HEK293 (cell line): Measurements from ENCODE around the gene DHX16.

Experiments
- FEZF1 ChIP-seq: fragments of 450-650 bp; formaldehyde crosslinking; IDR thresholded peaks from 2 replicates; pipeline ENCODE4 v1.5.1; 2016; ENCODE audit warnings: missing biosample characterization, missing genetic modification characterization
- KLF16 ChIP-seq: fragments of 450-650 bp; formaldehyde crosslinking; IDR thresholded peaks from 2 replicates; pipeline ENCODE4 v1.5.1; 2017; ENCODE audit warnings: missing biosample characterization, missing genetic modification characterization
- PATZ1 ChIP-seq: fragments of 450-650 bp; formaldehyde crosslinking; IDR thresholded peaks from 2 replicates; pipeline ENCODE4 v1.5.1; 2016; ENCODE audit warnings: missing biosample characterization, missing genetic modification characterization
- REST ChIP-seq: fragments of 450-650 bp; formaldehyde crosslinking; IDR thresholded peaks from 2 replicates; pipeline ENCODE4 v1.5.1; 2016; ENCODE audit warnings: missing biosample characterization, missing genetic modification characterization
- SCRT1 ChIP-seq: fragments of 450-650 bp; formaldehyde crosslinking; IDR thresholded peaks from 2 replicates; pipeline ENCODE4 v1.5.1; 2016; ENCODE audit warnings: missing biosample characterization, missing genetic modification characterization, borderline replicate concordance
- SP2 ChIP-seq: fragments of 450-650 bp; formaldehyde crosslinking; IDR thresholded peaks from 2 replicates; pipeline ENCODE4 v1.5.1; 2016; ENCODE audit warnings: missing biosample characterization, missing genetic modification characterization
- SP7 ChIP-seq: fragments of 450-650 bp; formaldehyde crosslinking; IDR thresholded peaks from 2 replicates; pipeline ENCODE4 v1.5.1; 2016; ENCODE audit warnings: missing biosample characterization, missing genetic modification characterization
- ZBTB21 ChIP-seq: fragments of 450-650 bp; formaldehyde crosslinking; IDR thresholded peaks from 2 replicates; pipeline ENCODE4 v1.5.1; 2017; ENCODE audit warnings: missing biosample characterization, missing genetic modification characterization
- ZBTB44 ChIP-seq: fragments of 450-650 bp; IDR thresholded peaks from 2 replicates; pipeline ENCODE4 v1.5.1; 2018; ENCODE audit warnings: missing biosample characterization, mild to moderate bottlenecking, missing genetic modification characterization
- ZIC2 ChIP-seq: fragments of 450-650 bp; formaldehyde crosslinking; IDR thresholded peaks from 2 replicates; pipeline ENCODE4 v1.5.1; 2016; ENCODE audit warnings: missing biosample characterization, missing genetic modification characterization
- ZNF112 ChIP-seq: fragments of 450-650 bp; formaldehyde crosslinking; IDR thresholded peaks from 2 replicates; pipeline ENCODE4 v1.5.0; 2017; ENCODE audit warnings: missing biosample characterization, missing genetic modification characterization
- ZNF157 ChIP-seq: fragments of 450-650 bp; formaldehyde crosslinking; IDR thresholded peaks from 2 replicates; pipeline ENCODE4 v1.5.1; 2016; ENCODE audit warnings: missing biosample characterization, missing genetic modification characterization
- ZNF23 ChIP-seq: fragments of 450-650 bp; formaldehyde crosslinking; IDR thresholded peaks from 2 replicates; pipeline ENCODE4 v1.5.1; 2016; ENCODE audit warnings: missing biosample characterization, missing genetic modification characterization, borderline replicate concordance
- ZNF274 ChIP-seq, 2 experiments: fragments of 200-500 bp in 1 of 2; fragments of 450-650 bp in 1 of 2; sonication (Bioruptor generic) in 1 of 2; formaldehyde crosslinking in 1 of 2; IDR thresholded peaks; 2 replicates each; pipeline versions ENCODE4 v1.5.1 to v1.6.1; 2014 to 2016; ENCODE audit warnings: borderline replicate concordance in 1 of 2, inconsistent platforms in 1 of 2, low read length in 1 of 2, missing biosample characterization in 1 of 2, missing genetic modification characterization in 1 of 2
- ZNF37A ChIP-seq: fragments of 450-650 bp; IDR thresholded peaks from 2 replicates; pipeline ENCODE4 v1.5.1; 2018; ENCODE audit warnings: missing biosample characterization, missing genetic modification characterization
- ZNF426 ChIP-seq: fragments of 450-650 bp; formaldehyde crosslinking; IDR thresholded peaks from 2 replicates; pipeline ENCODE4 v1.5.1; 2017; ENCODE audit warnings: missing biosample characterization, missing genetic modification characterization, mild to moderate bottlenecking, inconsistent platforms, moderate library complexity
- ZNF433 ChIP-seq: fragments of 450-650 bp; formaldehyde crosslinking; IDR thresholded peaks from 2 replicates; pipeline ENCODE4 v1.5.1; 2016; ENCODE audit warnings: missing biosample characterization, missing genetic modification characterization, low read depth
- ZNF555 ChIP-seq: fragments of 450-650 bp; formaldehyde crosslinking; conservative IDR thresholded peaks from 2 replicates; pipeline ENCODE4 v1.5.1; 2017; ENCODE audit warnings: missing biosample characterization, mild to moderate bottlenecking, missing genetic modification characterization, inconsistent platforms
- ZNF596 ChIP-seq: fragments of 450-650 bp; IDR thresholded peaks from 2 replicates; pipeline ENCODE4 v1.5.0; 2018; ENCODE audit warnings: missing biosample characterization, mild to moderate bottlenecking, missing genetic modification characterization, moderate library complexity
- ZNF623 ChIP-seq: fragments of 450-650 bp; formaldehyde crosslinking; IDR thresholded peaks from 2 replicates; pipeline ENCODE4 v1.5.1; 2016; ENCODE audit warnings: missing biosample characterization, missing genetic modification characterization
- ZNF660 ChIP-seq: fragments of 450-650 bp; IDR thresholded peaks from 2 replicates; pipeline ENCODE4 v1.5.1; 2018; ENCODE audit warnings: missing biosample characterization, mild to moderate bottlenecking, missing genetic modification characterization
- ZNF664 ChIP-seq: fragments of 450-650 bp; formaldehyde crosslinking; IDR thresholded peaks from 2 replicates; pipeline ENCODE4 v1.5.1; 2016; ENCODE audit warnings: missing biosample characterization, missing genetic modification characterization
- ZNF768 ChIP-seq: fragments of 450-650 bp; formaldehyde crosslinking; IDR thresholded peaks from 2 replicates; pipeline ENCODE4 v1.5.1; 2018; ENCODE audit warnings: missing biosample characterization, mild to moderate bottlenecking, missing genetic modification characterization
- ZNF785 ChIP-seq: fragments of 450-650 bp; formaldehyde crosslinking; IDR thresholded peaks from 2 replicates; pipeline ENCODE4 v1.5.1; 2016; ENCODE audit warnings: missing biosample characterization, missing genetic modification characterization
- ZNF791 ChIP-seq: fragments of 450-650 bp; formaldehyde crosslinking; IDR thresholded peaks from 2 replicates; pipeline ENCODE4 v1.5.1; 2016; ENCODE audit warnings: missing biosample characterization, missing genetic modification characterization
- ZSCAN18 ChIP-seq: fragments of 450-650 bp; formaldehyde crosslinking; IDR thresholded peaks from 2 replicates; pipeline ENCODE4 v1.5.1; 2016; ENCODE audit warnings: missing biosample characterization, missing genetic modification characterization
- TF ChIP-seq, protein P1 (sequence below): fragments of 450-650 bp; formaldehyde crosslinking; IDR thresholded peaks from 2 replicates; pipeline ENCODE4 v1.5.1; 2016; ENCODE audit warnings: missing biosample characterization, missing genetic modification characterization
- TF ChIP-seq, protein P2 (sequence below): fragments of 450-650 bp; formaldehyde crosslinking; IDR thresholded peaks from 2 replicates; pipeline ENCODE4 v1.5.1; 2017; ENCODE audit warnings: missing biosample characterization, mild to moderate bottlenecking, missing genetic modification characterization, moderate library complexity

The DHX16 gene

GRCh38 chr6:30682143-30683117, 9.6 kb upstream of the DHX16 start (continued):
- TF ChIP-seq SCRT1 (tag by site-specific recombination) (no peak), ZNF791 (tag by site-specific recombination) (no peak), ZNF433 (tag by site-specific recombination) (no peak), ZBTB44 (tag by site-specific recombination) (peak; percentile 53; the same call in 1 of the 2 replicates), ZNF112 (tag by site-specific recombination) (no peak), SP7 (tag by site-specific recombination) (peak; percentile 47; the same call in 1 of the 2 replicates), ZNF37A (tag by site-specific recombination) (no peak), ZNF555 (no peak), PATZ1 (peak; percentile 63), ZNF596 (tag by site-specific recombination) (no peak), ZNF785 (tag by site-specific recombination) (no peak), ZSCAN18 (tag by site-specific recombination) (no peak), ZNF157 (tag by site-specific recombination) (no peak), ZNF660 (tag by site-specific recombination) (no peak), ZIC2 (peak; percentile 80), ZNF23 (tag by site-specific recombination) (no peak), REST (tag by site-specific recombination) (no peak), ZNF274 (IDR thresholded peaks at IDR 0.05; ENCODE audit: low read length) (no peak), ZNF274 (tag by site-specific recombination; IDR thresholded peaks at IDR 0.05; ENCODE audit: borderline replicate concordance) (no peak), ZNF623 (tag by site-specific recombination) (no peak), ZNF664 (tag by site-specific recombination) (no peak), ZBTB21 (tag by site-specific recombination) (no peak), KLF16 (tag by site-specific recombination) (no peak), ZNF426 (tag by site-specific recombination) (no peak), ZNF768 (tag by site-specific recombination) (no peak), SP2 (tag by site-specific recombination) (peak; percentile 33), FEZF1 (tag by site-specific recombination) (no peak)
- TF ChIP-seq, protein P1, sequence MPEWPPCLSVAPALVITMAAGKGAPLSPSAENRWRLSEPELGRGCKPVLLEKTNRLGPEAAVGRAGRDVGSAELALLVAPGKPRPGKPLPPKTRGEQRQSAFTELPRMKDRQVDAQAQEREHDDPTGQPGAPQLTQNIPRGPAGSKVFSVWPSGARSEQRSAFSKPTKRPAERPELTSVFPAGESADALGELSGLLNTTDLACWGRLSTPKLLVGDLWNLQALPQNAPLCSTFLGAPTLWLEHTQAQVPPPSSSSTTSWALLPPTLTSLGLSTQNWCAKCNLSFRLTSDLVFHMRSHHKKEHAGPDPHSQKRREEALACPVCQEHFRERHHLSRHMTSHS (tag by site-specific recombination), result no peak
- TF ChIP-seq, protein P2, sequence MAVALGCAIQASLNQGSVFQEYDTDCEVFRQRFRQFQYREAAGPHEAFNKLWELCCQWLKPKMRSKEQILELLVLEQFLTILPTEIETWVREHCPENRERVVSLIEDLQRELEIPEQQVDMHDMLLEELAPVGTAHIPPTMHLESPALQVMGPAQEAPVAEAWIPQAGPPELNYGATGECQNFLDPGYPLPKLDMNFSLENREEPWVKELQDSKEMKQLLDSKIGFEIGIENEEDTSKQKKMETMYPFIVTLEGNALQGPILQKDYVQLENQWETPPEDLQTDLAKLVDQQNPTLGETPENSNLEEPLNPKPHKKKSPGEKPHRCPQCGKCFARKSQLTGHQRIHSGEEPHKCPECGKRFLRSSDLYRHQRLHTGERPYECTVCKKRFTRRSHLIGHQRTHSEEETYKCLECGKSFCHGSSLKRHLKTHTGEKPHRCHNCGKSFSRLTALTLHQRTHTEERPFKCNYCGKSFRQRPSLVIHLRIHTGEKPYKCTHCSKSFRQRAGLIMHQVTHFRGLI (tag by site-specific recombination), result peak; percentile 100
